RWPE2 (cell line): ENCODE results near the gene RAP2C.
"Not testable (repeated sequence)": the region's sequence is repeated elsewhere in the genome, so short reads cannot be mapped to it uniquely, and the experiment has no call there.

ENCODE experiments used
- ATAC-seq: fragments of 200-7000 bp; cut with Tn5 transposase; 3 replicates; pipeline ENCODE4 v1.9.1; 2021; ENCODE audit warnings: low read depth
- DNase-seq: peaks from one replicate; pipeline ENCODE4 v3.0.0-alpha.2; 2020; ENCODE audit warnings: low spot score
- H3K27ac ChIP-seq: fragments of 450-650 bp; 2 replicates; pipeline ENCODE4 v1.5.1; 2017; ENCODE audit warnings: mild to moderate bottlenecking; ENCODE audit not compliant: poor library complexity, severe bottlenecking
- H3K27me3 ChIP-seq: fragments of 250-450 bp; sonication (Bioruptor Pico); 2 replicates; pipeline ENCODE4 v1.5.1; 2021; ENCODE audit warnings: mild to moderate bottlenecking, moderate library complexity; ENCODE audit not compliant: insufficient read depth, poor library complexity, severe bottlenecking
- H3K36me3 ChIP-seq: fragments of 250-450 bp; sonication (Bioruptor Pico); 2 replicates; pipeline ENCODE4 v1.5.1; 2020; ENCODE audit warnings: low read depth, mild to moderate bottlenecking, moderate library complexity
- H3K4me1 ChIP-seq: fragments of 250-450 bp; sonication (Bioruptor Pico); 2 replicates; pipeline ENCODE4 v1.5.1; 2021; ENCODE audit warnings: mild to moderate bottlenecking, moderate library complexity; ENCODE audit not compliant: insufficient read depth, poor library complexity, severe bottlenecking
- H3K4me3 ChIP-seq: fragments of 250-450 bp; sonication (Bioruptor Pico); 2 replicates; pipeline ENCODE4 v1.5.1; 2021; ENCODE audit warnings: mild to moderate bottlenecking, moderate library complexity; ENCODE audit not compliant: severe bottlenecking
- H3K9me3 ChIP-seq: fragments of 250-450 bp; sonication (Bioruptor Pico); 2 replicates; pipeline ENCODE4 v1.5.1; 2021; ENCODE audit warnings: mild to moderate bottlenecking, moderate library complexity; ENCODE audit not compliant: severe bottlenecking
- CTCF ChIP-seq: fragments of 450-650 bp; IDR thresholded peaks from one replicate; pipeline ENCODE4 v1.5.1; 2017; ENCODE audit warnings: mild to moderate bottlenecking, moderate library complexity; ENCODE audit not compliant: poor library complexity, severe bottlenecking

Gene RAP2C

GRCh38 chrX:132165651-132166050 is 53.6 kb downstream of the RAP2C start:
- no peak for DNase-seq
- no peak overlapping the region for H3K27ac ChIP-seq

GRCh38 chrX:132165005-132165404 is 54.2 kb downstream of the RAP2C start:
- Histone ChIP-seq H3K27me3 (no peaks in the 10 kb centered on the region), H3K36me3 (no peaks in the 10 kb centered on the region), H3K27ac (no peak overlapping the region), H3K9me3 (no peaks in the 10 kb centered on the region), H3K4me1 (no peaks in the 10 kb centered on the region), H3K4me3 (no peak overlapping the region)
- no peak for DNase-seq
- ATAC-seq, result no peak
- TF ChIP-seq CTCF, result no peak

More at GRCh38 chrX:132165651-132166050, 53.6 kb downstream of the RAP2C start:
- no peak for TF ChIP-seq CTCF
- Histone ChIP-seq H3K9me3 (no peaks in the 10 kb centered on the region), H3K4me1 (no peaks in the 10 kb centered on the region), H3K36me3 (no peaks in the 10 kb centered on the region), H3K27me3 (no peaks in the 10 kb centered on the region), H3K4me3 (no peak overlapping the region)
- no peak for ATAC-seq

- H3K4me3 ChIP-seq, ATAC-seq, H3K4me1 ChIP-seq, DNase-seq, H3K9me3 ChIP-seq, H3K36me3 ChIP-seq, H3K27ac ChIP-seq, H3K27me3 ChIP-seq: not testable (repeated sequence)
Observed at GRCh38 chrX:132163094-132163493, 56.2 kb downstream of the RAP2C start.

- Histone ChIP-seq H3K36me3 (no peaks in the 10 kb centered on the region), H3K9me3 (no peaks in the 10 kb centered on the region), H3K27ac (no peak overlapping the region), H3K4me3 (no peak overlapping the region), H3K4me1 (no peaks in the 10 kb centered on the region), H3K27me3 (no peaks in the 10 kb centered on the region)
- ATAC-seq (no peak), DNase-seq (no peak)
- no peak for TF ChIP-seq CTCF
Observed at GRCh38 chrX:132153166-132153565, 66.1 kb downstream of the RAP2C start.
